Ovary (tissue), 9 donors: ENCODE measurements around the gene SLC9A8. TPM values are rescaled to one million over a fixed set of nuclear protein-coding genes. Genes with fewer than 3 reads are reported as not detected.

Experiments
- DNase-seq, 5 donors: peaks; one replicate each; pipeline ENCODE4 v3.0.0-alpha.2; 2019 to 2020
- H3K27ac ChIP-seq, 2 donors: fragments of 200-600 bp; one replicate each; pipeline versions ENCODE4 v1.5.1 to v1.8.0; 2019 to 2022
- H3K27me3 ChIP-seq: fragments of 200-600 bp; one replicate; pipeline ENCODE4 v1.8.0; 2022
- H3K36me3 ChIP-seq: fragments of 200-600 bp; sonication (generic); one replicate; pipeline ENCODE4 v1.5.1; 2019
- H3K4me1 ChIP-seq: one replicate; pipeline ENCODE4 v1.8.1; 2013; ENCODE audit warnings: mild to moderate bottlenecking, moderate library complexity; ENCODE audit not compliant: insufficient read depth
- H3K4me3 ChIP-seq: fragments of 200-600 bp; sonication (generic); one replicate; pipeline ENCODE4 v1.5.1; 2017
- H3K9me3 ChIP-seq, 2 donors: fragments of 200-600 bp in 1 of 2; sonication (generic) in 1 of 2; one replicate each; pipeline versions ENCODE4 v1.5.1 to v1.8.1; 2013 to 2019; ENCODE audit warnings: mild to moderate bottlenecking in 1 of 2, moderate library complexity in 1 of 2
- CTCF ChIP-seq, 3 donors: fragments of 450-650 bp in 2 of 3; fragments of 200-600 bp in 1 of 3; IDR thresholded peaks; one replicate each; pipeline versions ENCODE4 v1.5.1 to v1.8.0; 2016 to 2022; ENCODE audit warnings: antibody characterized with exemption in 3 of 3, mild to moderate bottlenecking in 1 of 3
- EP300 ChIP-seq: sonication (generic); formaldehyde crosslinking; IDR thresholded peaks from one replicate; pipeline ENCODE4 v1.6.1; 2017; ENCODE audit warnings: antibody characterized with exemption
- POLR2A ChIP-seq: fragments of 450-650 bp; IDR thresholded peaks from one replicate; pipeline ENCODE4 v1.6.1; 2017; ENCODE audit warnings: antibody characterized with exemption, mild to moderate bottlenecking, moderate library complexity
- WGBS, 3 donors: extraction: QIAGEN DNeasy Blood & Tissue Kit in 1 of 3; methylation state at CpG; one replicate each; pipeline versions ENCODE4 v1.1.5 to v1.1.7; 2013 to 2017; 5-methylcytosine and 5-hydroxymethylcytosine counted together
- intact Hi-C, 4 donors: fragments of 100-400 bp; cut with DNase I; formaldehyde crosslinking; loops; one replicate each; pipeline versions ENCODE4 v1.11.0 to v1.15.1; 2022 to 2023
- polyA plus RNA-seq, 2 donors: library from polyadenylated mRNA; stranded (reverse); fragments of 200-250 nt in 1 of 2; fragments of 350-450 nt in 1 of 2; fragmentation: Illumina TruSeq in 1 of 2; extraction: RNeasy Lipid Tissue Mini Kit (QIAGEN cat#74804) in 1 of 2; gene quantifications; one replicate each; pipeline ENCODE4 v1.2.3, GENCODE V29; 2013 to 2014
- total RNA-seq, 7 donors: library from RNA; depleted of rRNA in 2 of 7; stranded (reverse); fragments of >200 nt in 2 of 7; fragmentation: NEBNext Ultra II Directional in 3 of 7; extraction: Animal tissue kit (Norgen Biotek cat#: 25700) in 3 of 7; gene quantifications; one replicate each; pipeline versions ENCODE4 v1.1.0 to v1.2.4, GENCODE V29; 2016 to 2023
- donor health status: DM: no; HTN: no; CAD: no; lungs with moderate emphysema.
- donor health status: DM: no; HTN: no; CAD: no.
- donor health status: Bipolar disorder and iron deficiency.
- donor health status: DM: yes; HTN: yes; CAD: no.
- donor health status: DM: no; HTN: no; CAD: no.
- donor health status: DM: yes; HTN: yes; CAD: no.

SLC9A8 gene
- total and polyA plus RNA-seq, 9 donors: 3.9 to 11.4 (median 7.7) TPM

GRCh38 chr20:49883246-49883802 is 70.7 kb downstream of the SLC9A8 start:
- H3K36me3 ChIP-seq: no peaks in the 10 kb centered on the region
- H3K4me1 ChIP-seq: peaks cover 5% of the 10 kb centered on the region
- H3K27ac ChIP-seq: no peak overlapping the region
- TF ChIP-seq POLR2A: no peak
- no peak for TF ChIP-seq EP300
- TF ChIP-seq CTCF (IDR thresholded peaks at IDR 0.05): no peak
- H3K4me3 ChIP-seq: no peak overlapping the region
- no peaks in the 10 kb centered on the region for H3K9me3 ChIP-seq
- no peak for DNase-seq
- intact Hi-C loops: loop anchor here in 1 of 4 donors (10.0 kb wide), 1 partner anchor 269 kb away; no protein-coding TSS in a partner anchor
- 90 to 96% (median 94%) methylated on average over 9 to 10 of the region's 10 CpGs for WGBS, 3 donors
- no peaks in the 10 kb centered on the region for H3K27me3 ChIP-seq

- H3K36me3 ChIP-seq: no peaks in the 10 kb centered on the region
- intact Hi-C loops: loop anchor here in 2 of 4 donors (5.0 to 10.0 kb wide), 2 partner anchors 271 to 273 kb away; no protein-coding TSS in a partner anchor
- DNase-seq: no peak
Measured at GRCh38 chr20:49885558-49886332, 73.1 kb downstream of the SLC9A8 start.

GRCh38 chr20:49886571-49887213 is 74.1 kb downstream of the SLC9A8 start:
- TF ChIP-seq EP300: no peak
- no peak for TF ChIP-seq CTCF (IDR thresholded peaks at IDR 0.05)
- no peak for TF ChIP-seq POLR2A
- no peaks in the 10 kb centered on the region for H3K9me3 ChIP-seq
- H3K27me3 ChIP-seq: no peaks in the 10 kb centered on the region
- H3K4me3 ChIP-seq: no peak overlapping the region
- peaks cover 17% of the 10 kb centered on the region for H3K4me1 ChIP-seq
- DNase-seq: no peak
- H3K36me3 ChIP-seq: no peaks in the 10 kb centered on the region
- WGBS, 3 donors: 73 to 82% (median 82%) methylated on average over 23 to 30 of the region's 30 CpGs
- intact Hi-C loops: loop anchor here in 2 of 4 donors (5.0 to 10.0 kb wide), 2 partner anchors 272 to 274 kb away; no protein-coding TSS in a partner anchor
- peak overlapping the region in 1 of 2 donors; percentile 38 for H3K27ac ChIP-seq

More at GRCh38 chr20:49885558-49886332, 73.1 kb downstream of the SLC9A8 start:
- no peaks in the 10 kb centered on the region for H3K27me3 ChIP-seq
- H3K4me3 ChIP-seq: no peak overlapping the region
- TF ChIP-seq CTCF (IDR thresholded peaks at IDR 0.05): no peak
- no peak for TF ChIP-seq POLR2A
- no peak for TF ChIP-seq EP300
- H3K27ac ChIP-seq: no peak overlapping the region
- H3K9me3 ChIP-seq: no peaks in the 10 kb centered on the region
- WGBS, 3 donors: 93 to 94% (median 94%) methylated on average over 16 of the region's 16 CpGs
- H3K4me1 ChIP-seq: peaks cover 15% of the 10 kb centered on the region
